ENCODE results near the gene GMPR.

- TF ChIP-seq, protein P1, sequence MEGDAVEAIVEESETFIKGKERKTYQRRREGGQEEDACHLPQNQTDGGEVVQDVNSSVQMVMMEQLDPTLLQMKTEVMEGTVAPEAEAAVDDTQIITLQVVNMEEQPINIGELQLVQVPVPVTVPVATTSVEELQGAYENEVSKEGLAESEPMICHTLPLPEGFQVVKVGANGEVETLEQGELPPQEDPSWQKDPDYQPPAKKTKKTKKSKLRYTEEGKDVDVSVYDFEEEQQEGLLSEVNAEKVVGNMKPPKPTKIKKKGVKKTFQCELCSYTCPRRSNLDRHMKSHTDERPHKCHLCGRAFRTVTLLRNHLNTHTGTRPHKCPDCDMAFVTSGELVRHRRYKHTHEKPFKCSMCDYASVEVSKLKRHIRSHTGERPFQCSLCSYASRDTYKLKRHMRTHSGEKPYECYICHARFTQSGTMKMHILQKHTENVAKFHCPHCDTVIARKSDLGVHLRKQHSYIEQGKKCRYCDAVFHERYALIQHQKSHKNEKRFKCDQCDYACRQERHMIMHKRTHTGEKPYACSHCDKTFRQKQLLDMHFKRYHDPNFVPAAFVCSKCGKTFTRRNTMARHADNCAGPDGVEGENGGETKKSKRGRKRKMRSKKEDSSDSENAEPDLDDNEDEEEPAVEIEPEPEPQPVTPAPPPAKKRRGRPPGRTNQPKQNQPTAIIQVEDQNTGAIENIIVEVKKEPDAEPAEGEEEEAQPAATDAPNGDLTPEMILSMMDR (conservative IDR thresholded peaks at IDR 0.05; ENCODE audit: low read length): no peak
- no peak for TF ChIP-seq EZH2phosphoT487 (IDR thresholded peaks at IDR 0.05; ENCODE audit: borderline replicate concordance, low read depth, low read length)
Observed at GRCh38 chr6:16288163-16288562, 49.8 kb downstream of the GMPR start.

Data from OCI-LY7 (cell line).